PC-9 (cell line): ENCODE results near the gene MYO1E. TPM values are rescaled to one million over a fixed set of nuclear protein-coding genes. Genes with fewer than 3 reads are reported as not detected.

Source experiments
- BruUV-seq: library from RNA; stranded (reverse); fragments of 400-500 nt; replicated peaks from 2 replicates; lab custom pipeline; 2021; lab: Mats Ljungman, UMichigan
- CTCF ChIA-PET: fragments of 300-600 bp; sonication (Branson Sonifier 250); formaldehyde crosslinking; loops from one replicate; lab custom pipeline; 2022; ENCODE audit warnings: antibody characterized with exemption; lab: Charles Lee
- POLR2A ChIA-PET: fragments of 300-600 bp; sonication (Branson Sonifier 250); formaldehyde crosslinking; loops from one replicate; lab custom pipeline; 2022; ENCODE audit warnings: antibody characterized with exemption; ENCODE audit not compliant: unreplicated experiment; lab: Charles Lee
- DNase-seq, 2 experiments: peaks; one replicate each; pipeline versions ENCODE4 v3.0.0 to v3.0.0-alpha.2; 2015 to 2022; ENCODE audit warnings: mixed read lengths in 1 of 2
- H2AFZ ChIP-seq: fragments of 200-600 bp; sonication (generic); 2 replicates; pipeline ENCODE4 v1.8.1; 2017; ENCODE audit warnings: antibody characterized with exemption
- H3F3A ChIP-seq: fragments of 200-600 bp; sonication (generic); 2 replicates; pipeline ENCODE4 v1.8.1; 2017; ENCODE audit warnings: antibody characterized with exemption, mild to moderate bottlenecking, low read depth; ENCODE audit not compliant: insufficient read depth
- H3K27ac ChIP-seq: fragments of 200-600 bp; sonication (generic); 2 replicates; pipeline ENCODE4 v1.6.1; 2016; ENCODE audit warnings: mixed run types
- H3K27me3 ChIP-seq: fragments of 200-600 bp; sonication (generic); 2 replicates; pipeline ENCODE4 v1.6.1; 2016; ENCODE audit warnings: low read depth, mixed run types; ENCODE audit not compliant: insufficient read depth
- H3K36me3 ChIP-seq: fragments of 200-600 bp; sonication (generic); 2 replicates; pipeline ENCODE4 v1.6.1; 2016; ENCODE audit warnings: low read depth, mixed run types
- H3K4me1 ChIP-seq: fragments of 200-600 bp; sonication (generic); replicated peaks from 2 replicates; pipeline ENCODE4 v1.6.1; 2016; ENCODE audit warnings: mixed run types; ENCODE audit not compliant: insufficient read depth
- H3K4me2 ChIP-seq: fragments of 200-600 bp; sonication (generic); 2 replicates; pipeline ENCODE4 v1.6.1; 2017; ENCODE audit warnings: mixed run types
- H3K4me3 ChIP-seq: fragments of 200-600 bp; sonication (generic); 2 replicates; pipeline ENCODE4 v1.6.1; 2016; ENCODE audit warnings: mixed run types
- H3K79me2 ChIP-seq: fragments of 200-600 bp; sonication (generic); 2 replicates; pipeline ENCODE4 v1.6.1; 2017; ENCODE audit warnings: low read depth, mixed run types
- H3K9me2 ChIP-seq: fragments of 200-600 bp; sonication (generic); 2 replicates; pipeline ENCODE4 v1.8.1; 2017; ENCODE audit warnings: mild to moderate bottlenecking; ENCODE audit not compliant: insufficient read depth
- H3K9me3 ChIP-seq: fragments of 200-600 bp; sonication (generic); 2 replicates; pipeline ENCODE4 v1.8.1; 2016; ENCODE audit warnings: low read depth; ENCODE audit not compliant: insufficient read depth
- H4K20me1 ChIP-seq: fragments of 200-600 bp; sonication (generic); 2 replicates; pipeline ENCODE4 v1.8.1; 2017; ENCODE audit not compliant: insufficient read depth
- CTCF ChIP-seq: fragments of 200-600 bp; sonication (generic); conservative IDR thresholded peaks from 2 replicates; pipeline ENCODE4 v1.6.1; 2017; ENCODE audit warnings: mixed run types, antibody characterized with exemption, mild to moderate bottlenecking, moderate library complexity
- EZH2 ChIP-seq: fragments of 200-600 bp; sonication (generic); IDR thresholded peaks from 2 replicates; pipeline ENCODE4 v1.8.0; 2017; ENCODE audit warnings: antibody characterized with exemption, low read depth
- intact Hi-C: fragments of 100-400 bp; cut with micrococcal nuclease; formaldehyde crosslinking; loops from one replicate; pipeline ENCODE4 v1.10.0; 2022; ENCODE audit not compliant: unreplicated experiment
- total RNA-seq: library from RNA; stranded (reverse); gene quantifications from 2 replicates; pipeline ENCODE4 v1.2.3, GENCODE V29; 2021

The MYO1E gene
- total RNA-seq, 1 experiment from 2014 or later, result 156 TPM

DNA sequence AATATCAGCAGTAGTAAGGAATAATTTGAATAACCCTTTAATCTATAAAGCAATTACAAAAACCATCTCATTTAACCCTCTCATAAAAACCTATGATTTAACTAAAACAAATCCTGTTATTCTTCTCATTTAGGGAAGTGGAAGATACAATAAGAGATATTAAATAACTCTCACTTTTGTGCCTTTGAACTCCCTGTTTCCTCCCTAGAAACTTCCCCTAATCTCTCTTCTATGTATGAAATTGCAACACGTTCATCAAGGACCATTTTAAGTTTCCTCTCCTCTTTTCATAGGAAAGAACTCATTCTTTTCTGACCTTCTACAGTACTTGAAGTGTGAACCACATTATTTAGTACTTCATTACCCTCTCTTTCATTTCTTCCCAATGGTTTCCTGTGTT, 46.5 kb upstream of the MYO1E start:
- POLR2A ChIA-PET, result no interaction called here
- intact Hi-C loops, result no loop called here
- no peaks in the 10 kb centered on the region for H4K20me1 ChIP-seq
- no peaks in the 10 kb centered on the region for H3K27me3 ChIP-seq
- TF ChIP-seq CTCF, result no peak
- TF ChIP-seq EZH2, result no peak
- H3K4me1 ChIP-seq, result peaks cover under 1% of the 10 kb centered on the region
- DNase-seq, result no peak
- H3K9me3 ChIP-seq, result no peaks in the 10 kb centered on the region
- no peak overlapping the region for H3K4me2 ChIP-seq
- no peak overlapping the region for H3K27ac ChIP-seq
- CTCF ChIA-PET, result no interaction called here
- H3K9me2 ChIP-seq, result no peaks in the 10 kb centered on the region
- no peak overlapping the region for H3K4me3 ChIP-seq
- no peaks in the 10 kb centered on the region for H3K36me3 ChIP-seq
- no peaks in the 10 kb centered on the region for H3F3A ChIP-seq
- no TSS peak for BruUV-seq
- no peaks in the 10 kb centered on the region for H3K79me2 ChIP-seq
- H2AFZ ChIP-seq, result no peak overlapping the region

DNA sequence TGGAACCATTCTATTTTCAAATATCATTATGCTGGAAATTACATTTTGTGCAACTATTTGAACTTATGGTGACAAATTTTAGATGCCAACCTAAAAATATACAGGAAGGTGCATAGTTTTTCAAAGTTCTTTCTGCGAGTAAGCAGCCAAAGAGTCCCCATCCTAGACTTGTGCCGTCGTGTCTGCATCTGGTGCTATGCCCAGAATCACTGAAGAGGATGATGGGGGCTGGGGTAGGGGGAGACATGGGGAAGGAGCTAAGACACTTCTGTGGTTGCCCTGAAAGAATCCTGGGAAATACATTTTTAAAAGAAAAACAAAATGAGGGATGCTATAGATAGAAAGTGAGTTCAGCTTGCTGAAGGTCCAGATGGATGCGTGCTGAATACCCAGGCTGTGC, 44.1 kb upstream of the MYO1E start:
- H3K27ac ChIP-seq, result no peak overlapping the region
- H3K36me3 ChIP-seq, result no peaks in the 10 kb centered on the region
- H3K79me2 ChIP-seq, result no peaks in the 10 kb centered on the region
- no peaks in the 10 kb centered on the region for H3K9me3 ChIP-seq
- H3K4me3 ChIP-seq, result no peak overlapping the region
- TF ChIP-seq EZH2 (no peak), CTCF (no peak)
- H3K4me1 ChIP-seq, result 0 out of 2 replicates have a peak, but pooled peaks cover 5% of the 10 kb centered on the region
- no peak overlapping the region for H3K4me2 ChIP-seq
- POLR2A ChIA-PET, result no interaction called here
- H2AFZ ChIP-seq, result no peak overlapping the region
- H3K9me2 ChIP-seq, result no peaks in the 10 kb centered on the region
- no TSS peak for BruUV-seq
- intact Hi-C loops, result no loop called here
- H3K27me3 ChIP-seq, result no peaks in the 10 kb centered on the region
- CTCF ChIA-PET, result no interaction called here
- no peak for DNase-seq
- H3F3A ChIP-seq, result no peaks in the 10 kb centered on the region
- H4K20me1 ChIP-seq, result no peaks in the 10 kb centered on the region

DNA sequence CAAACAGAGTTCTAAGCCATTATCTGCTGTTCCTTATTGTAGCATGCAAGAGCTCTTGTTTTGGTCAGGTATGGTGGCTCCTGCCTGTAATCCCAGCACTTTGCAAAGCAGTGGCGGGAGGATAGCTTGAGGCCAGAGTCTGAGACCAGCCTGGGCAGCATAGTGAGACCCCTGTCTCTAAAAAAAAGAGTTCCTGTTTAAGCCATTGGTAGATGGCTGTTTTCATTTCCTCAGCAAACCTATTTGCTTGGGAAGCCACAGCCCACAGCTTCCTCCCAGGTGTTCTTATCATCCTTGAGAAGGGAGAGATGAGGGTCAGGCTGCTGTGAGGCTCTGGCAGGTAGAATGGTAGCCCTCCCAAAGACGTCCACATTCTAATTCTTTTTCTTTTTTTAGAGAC, 40.9 kb upstream of the MYO1E start:
- ChIA-PET CTCF (no interaction called here), POLR2A (interaction anchor here (0.6 kb wide), 1 partner anchor 167 kb away, joined by 4 read pairs; no protein-coding TSS in a partner anchor)
- H4K20me1 ChIP-seq, result no peaks in the 10 kb centered on the region
- no peak for DNase-seq
- H3K27ac ChIP-seq, result no peak overlapping the region
- no peak for TF ChIP-seq EZH2
- TF ChIP-seq CTCF, result no peak
- H3F3A ChIP-seq, result no peaks in the 10 kb centered on the region
- no peaks in the 10 kb centered on the region for H3K79me2 ChIP-seq
- no peaks in the 10 kb centered on the region for H3K27me3 ChIP-seq
- H3K4me2 ChIP-seq, result no peak overlapping the region
- H3K9me2 ChIP-seq, result no peaks in the 10 kb centered on the region
- H3K9me3 ChIP-seq, result no peaks in the 10 kb centered on the region
- no peak overlapping the region for H2AFZ ChIP-seq
- intact Hi-C loops, result no loop called here
- no TSS peak for BruUV-seq
- no peaks in the 10 kb centered on the region for H3K36me3 ChIP-seq
- H3K4me1 ChIP-seq, result 0 out of 2 replicates have a peak, but pooled peaks cover 9% of the 10 kb centered on the region
- H3K4me3 ChIP-seq, result no peak overlapping the region
